Fibroblast of lung (primary cell): ENCODE data around the gene KIZ. TPM values are rescaled to one million over a fixed set of nuclear protein-coding genes. Genes with fewer than 3 reads are reported as not detected.

Source experiments
- DNase-seq, 2 donors: peaks; one replicate each; pipeline versions ENCODE4 v3.0.0 to v3.0.0-alpha.2; 2010; ENCODE audit warnings: low read depth in 2 of 2
- H2AFZ ChIP-seq: 2 replicates; pipeline ENCODE4 v1.5.1; 2012; ENCODE audit warnings: low read length, control low read depth, inconsistent platforms
- H3K27ac ChIP-seq: 2 replicates; pipeline ENCODE4 v1.5.1; 2011; ENCODE audit warnings: low read length, control low read depth; ENCODE audit not compliant: insufficient read depth
- H3K27me3 ChIP-seq: 2 replicates; pipeline ENCODE4 v1.5.1; 2011; ENCODE audit warnings: mild to moderate bottlenecking, low read length; ENCODE audit not compliant: control insufficient read depth, insufficient read depth
- H3K36me3 ChIP-seq: 2 replicates; pipeline ENCODE4 v1.5.1; 2011; ENCODE audit warnings: low read length; ENCODE audit not compliant: control insufficient read depth, insufficient read depth
- H3K4me1 ChIP-seq: 2 replicates; pipeline ENCODE4 v1.5.1; 2011; ENCODE audit warnings: low read length; ENCODE audit not compliant: control insufficient read depth, insufficient read depth; ENCODE audit errors: extremely low read depth
- H3K4me2 ChIP-seq: 2 replicates; pipeline ENCODE4 v1.5.1; 2011; ENCODE audit warnings: low read length, control low read depth; ENCODE audit not compliant: insufficient read depth; ENCODE audit errors: extremely low read depth
- H3K4me3 ChIP-seq, 4 experiments: fragments of 200-600 bp in 1 of 4; sonication (generic) in 1 of 4; replicated peaks in 1 of 4; 2 replicates each; pipeline ENCODE4 v1.5.1; 2011 to 2016; ENCODE audit warnings: low read length in 4 of 4, low read depth in 3 of 4, mild to moderate bottlenecking in 3 of 4, control low read depth in 2 of 4, inconsistent platforms in 1 of 4, mixed read lengths in 1 of 4; ENCODE audit not compliant: insufficient read depth in 1 of 4; ENCODE audit errors: control extremely low read depth in 1 of 4
- H3K79me2 ChIP-seq: 2 replicates; pipeline ENCODE4 v1.5.1; 2012; ENCODE audit warnings: mild to moderate bottlenecking, low read length, inconsistent platforms; ENCODE audit not compliant: control insufficient read depth, insufficient read depth
- H3K9ac ChIP-seq: 2 replicates; pipeline ENCODE4 v1.5.1; 2011; ENCODE audit warnings: mild to moderate bottlenecking, low read length, control low read depth; ENCODE audit not compliant: insufficient read depth
- H3K9me3 ChIP-seq: 2 replicates; pipeline ENCODE4 v1.5.1; 2012; ENCODE audit warnings: low read depth, low read length; ENCODE audit not compliant: control insufficient read depth, insufficient read depth
- H4K20me1 ChIP-seq: 2 replicates; pipeline ENCODE4 v1.5.1; 2011; ENCODE audit warnings: low read length; ENCODE audit not compliant: control insufficient read depth, insufficient read depth; ENCODE audit errors: extremely low read depth
- CTCF ChIP-seq, 2 donors: IDR thresholded peaks in 1 of 2; conservative IDR thresholded peaks in 1 of 2; 1 replicate in 1 of 2; 2 replicates in 1 of 2; pipeline ENCODE4 v1.5.1; 2011 to 2012; ENCODE audit warnings: low read length in 2 of 2, control low read depth in 1 of 2, inconsistent platforms in 1 of 2, low read depth in 1 of 2, mild to moderate bottlenecking in 1 of 2
- EZH2 ChIP-seq: IDR thresholded peaks from 2 replicates; pipeline ENCODE4 v1.5.1; 2012; ENCODE audit warnings: low read length, control low read depth, mild to moderate bottlenecking; ENCODE audit errors: missing control alignments
- polyA plus RNA-seq, 2 donors: library from polyadenylated mRNA; depleted of rRNA in 1 of 2; stranded (reverse) in 1 of 2; unstranded in 1 of 2; fragments of >200 nt; gene quantifications; 2 replicates each; pipeline ENCODE4 v1.2.1, GENCODE V29; 2011 to 2012; ENCODE audit warnings: missing spikeins in 1 of 2
- total RNA-seq: library from RNA; depleted of rRNA; stranded (reverse); fragments of >200 nt; gene quantifications from 2 replicates; pipeline ENCODE4 v1.2.1, GENCODE V29; 2014

Gene KIZ
- total and polyA plus RNA-seq, 2 donors (not counting 1 experiment from before 2014, with no cell fraction given): 11.5 to 23.5 TPM

GRCh38 chr20:21262812-21263211, 136.9 kb downstream of the KIZ start:
- H3K9ac ChIP-seq: no peak overlapping the region
- H3K79me2 ChIP-seq: no peaks in the 10 kb centered on the region
- H3K27ac ChIP-seq: no peak overlapping the region
- no peaks in the 10 kb centered on the region for H3K4me1 ChIP-seq
- H3K4me3 ChIP-seq: no peak overlapping the region
- no peaks in the 10 kb centered on the region for H3K27me3 ChIP-seq
- no peaks in the 10 kb centered on the region for H3K9me3 ChIP-seq
- TF ChIP-seq EZH2: no peak
- no peak for TF ChIP-seq CTCF (conservative IDR thresholded peaks at IDR 0.05 in 1 of 2, IDR thresholded peaks at IDR 0.05 in 1 of 2; ENCODE audit: low read depth in 1 of 2, low read length in 2 of 2)
- H2AFZ ChIP-seq: no peak overlapping the region
- H3K36me3 ChIP-seq: no peaks in the 10 kb centered on the region
- no peak overlapping the region for H3K4me2 ChIP-seq
- H4K20me1 ChIP-seq: no peaks in the 10 kb centered on the region
- no peak for DNase-seq

DNA sequence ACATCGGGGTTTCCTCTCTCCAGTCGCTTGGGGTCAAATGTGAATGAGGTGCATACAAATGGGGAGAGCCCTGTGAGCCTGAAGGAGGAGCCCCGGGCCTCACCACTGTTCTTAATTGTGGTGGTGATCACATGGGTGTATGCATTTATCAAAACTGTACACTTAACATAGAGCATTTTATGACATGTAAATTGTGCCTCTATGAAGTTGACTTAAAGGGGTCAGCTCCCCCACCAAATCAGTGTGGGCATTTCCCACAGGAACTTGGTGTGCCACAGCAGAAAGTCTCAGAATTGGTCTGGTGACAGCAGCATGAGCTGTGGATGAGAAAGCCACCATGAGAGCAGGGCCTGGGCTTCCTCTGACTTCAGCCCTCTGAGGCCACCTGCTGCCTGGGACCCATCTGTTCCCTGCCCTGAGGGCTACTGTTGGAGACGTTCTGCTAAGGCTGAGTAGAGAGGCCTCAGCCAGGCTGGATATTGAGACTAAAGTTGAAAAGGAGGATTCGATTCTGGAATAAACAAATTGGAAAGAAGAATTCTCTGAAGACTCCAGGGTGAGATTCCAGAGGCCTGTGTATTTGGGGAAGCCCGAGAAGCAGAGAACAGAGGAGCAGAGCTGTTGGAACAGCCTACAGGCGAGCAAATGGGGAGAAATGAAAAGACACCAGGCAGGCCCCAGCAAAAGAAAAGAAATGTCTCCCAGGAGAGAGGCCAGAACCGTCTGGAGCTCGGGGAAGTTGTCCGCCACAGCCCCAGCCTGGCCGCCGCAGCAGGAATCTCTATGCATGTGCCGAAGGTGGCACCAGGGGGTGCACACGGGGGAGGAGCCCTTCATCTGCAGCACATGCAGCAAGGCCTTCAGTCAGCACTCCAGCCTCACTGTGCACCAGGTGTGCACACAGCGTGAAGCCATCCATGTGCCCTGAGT, 139.6 kb downstream of the KIZ start:
- Histone ChIP-seq H2AFZ (no peak overlapping the region), H3K27me3 (no peaks in the 10 kb centered on the region), H3K9ac (no peak overlapping the region), H4K20me1 (no peaks in the 10 kb centered on the region), H3K4me1 (no peaks in the 10 kb centered on the region), H3K4me2 (no peak overlapping the region), H3K4me3 (no peak overlapping the region), H3K79me2 (no peaks in the 10 kb centered on the region), H3K36me3 (no peaks in the 10 kb centered on the region), H3K27ac (no peak overlapping the region), H3K9me3 (no peaks in the 10 kb centered on the region)
- TF ChIP-seq EZH2: no peak
- TF ChIP-seq CTCF (conservative IDR thresholded peaks at IDR 0.05 in 1 of 2, IDR thresholded peaks at IDR 0.05 in 1 of 2; ENCODE audit: low read depth in 1 of 2, low read length in 2 of 2): no peak
- no peak for DNase-seq

DNA sequence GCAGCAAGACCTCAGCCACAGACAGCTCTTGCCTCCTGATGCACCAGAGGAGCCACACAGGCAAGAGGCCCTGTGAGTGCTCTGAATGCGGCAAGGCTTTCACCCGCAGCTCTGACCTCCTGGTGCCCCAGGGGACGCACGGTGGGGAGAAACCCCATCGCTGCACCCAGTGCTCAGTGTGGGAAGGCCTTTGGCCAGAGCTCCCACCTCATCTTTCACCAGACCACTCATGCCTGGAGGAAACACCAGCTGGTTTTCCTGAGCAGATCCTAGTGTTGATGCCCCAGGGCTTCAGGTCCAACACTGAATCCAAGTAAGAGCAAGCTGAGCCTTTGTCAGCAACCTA, 140.3 kb downstream of the KIZ start:
- no peak overlapping the region for H3K27ac ChIP-seq
- DNase-seq: no peak
- no peaks in the 10 kb centered on the region for H3K4me1 ChIP-seq
- no peaks in the 10 kb centered on the region for H3K79me2 ChIP-seq
- H3K4me3 ChIP-seq: no peak overlapping the region
- no peak overlapping the region for H3K4me2 ChIP-seq
- H2AFZ ChIP-seq: no peak overlapping the region
- no peak overlapping the region for H3K9ac ChIP-seq
- H4K20me1 ChIP-seq: no peaks in the 10 kb centered on the region
- no peak for TF ChIP-seq EZH2
- TF ChIP-seq CTCF (conservative IDR thresholded peaks at IDR 0.05 in 1 of 2, IDR thresholded peaks at IDR 0.05 in 1 of 2; ENCODE audit: low read depth in 1 of 2, low read length in 2 of 2): no peak
- H3K9me3 ChIP-seq: no peaks in the 10 kb centered on the region
- H3K36me3 ChIP-seq: no peaks in the 10 kb centered on the region
- H3K27me3 ChIP-seq: no peaks in the 10 kb centered on the region
